HG03175 (cell line): ENCODE data around the gene PROZ.

Experiments
- ATAC-seq: cut with Tn5 transposase; IDR thresholded peaks from one replicate; pipeline ENCODE4 v1.9.1; 2021; ENCODE audit warnings: mild to moderate bottlenecking, moderate library complexity; ENCODE audit not compliant: unreplicated experiment

Gene PROZ

DNA sequence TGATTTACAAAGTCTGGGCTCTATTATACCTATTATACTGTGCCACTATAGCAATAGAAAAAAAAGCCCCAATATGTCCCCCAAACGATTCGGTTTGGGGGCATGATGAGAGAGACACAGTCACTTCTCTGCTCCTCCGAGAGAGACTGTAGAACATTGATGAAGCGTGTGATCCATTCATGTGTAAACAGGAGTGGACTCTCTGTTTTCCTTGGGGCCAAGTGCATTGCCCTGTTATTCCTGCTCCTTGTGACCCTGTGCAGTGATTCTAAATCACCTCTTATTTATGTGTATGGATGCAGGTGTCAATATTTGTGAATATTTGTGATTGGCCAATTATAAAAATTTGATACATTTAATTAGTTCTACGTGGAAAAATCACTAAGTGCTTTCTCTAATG lies 18.9 kb upstream of the PROZ start:
- ATAC-seq, result no peak

DNA sequence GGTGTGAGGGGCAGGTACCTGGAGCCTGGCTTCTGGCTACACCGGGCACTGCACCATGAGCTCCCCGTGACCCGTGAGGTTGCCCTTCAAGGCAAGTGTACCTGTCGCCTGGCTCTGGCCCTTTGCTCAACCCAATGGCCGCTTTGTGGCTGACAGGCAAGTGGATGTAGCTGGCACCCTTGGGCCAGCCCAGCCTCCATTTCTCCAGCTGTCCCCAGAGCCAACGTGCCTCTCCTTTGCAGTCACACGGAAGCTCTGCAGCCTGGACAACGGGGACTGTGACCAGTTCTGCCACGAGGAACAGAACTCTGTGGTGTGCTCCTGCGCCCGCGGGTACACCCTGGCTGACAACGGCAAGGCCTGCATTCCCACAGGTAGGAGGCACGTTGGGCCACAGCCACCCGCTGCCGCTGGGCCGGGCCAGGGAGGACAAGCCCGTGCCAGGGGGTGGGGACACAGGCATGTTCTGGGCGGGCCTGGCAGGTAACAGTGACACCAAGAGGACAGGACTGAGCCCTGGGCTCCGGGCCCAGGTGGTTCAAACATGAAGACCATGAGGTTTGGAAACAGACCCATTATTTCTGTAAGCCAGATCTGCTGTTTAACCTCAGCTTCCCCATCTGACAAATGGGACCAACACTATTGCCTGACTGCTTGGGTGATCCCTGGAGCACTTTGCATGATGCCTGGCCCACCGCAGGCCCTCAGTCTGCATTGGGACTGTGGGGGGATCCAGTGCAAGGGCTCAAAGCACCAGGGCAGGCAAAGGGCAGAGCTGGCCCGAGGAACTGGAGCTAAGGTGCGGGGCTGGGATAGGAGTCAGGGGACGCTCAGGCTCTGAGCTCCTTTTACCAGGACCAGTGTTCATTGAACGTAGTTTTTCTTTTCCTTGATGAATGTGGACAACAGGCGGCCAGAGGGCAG lies 17.5 kb upstream of the PROZ start:
- ATAC-seq, result no peak

DNA sequence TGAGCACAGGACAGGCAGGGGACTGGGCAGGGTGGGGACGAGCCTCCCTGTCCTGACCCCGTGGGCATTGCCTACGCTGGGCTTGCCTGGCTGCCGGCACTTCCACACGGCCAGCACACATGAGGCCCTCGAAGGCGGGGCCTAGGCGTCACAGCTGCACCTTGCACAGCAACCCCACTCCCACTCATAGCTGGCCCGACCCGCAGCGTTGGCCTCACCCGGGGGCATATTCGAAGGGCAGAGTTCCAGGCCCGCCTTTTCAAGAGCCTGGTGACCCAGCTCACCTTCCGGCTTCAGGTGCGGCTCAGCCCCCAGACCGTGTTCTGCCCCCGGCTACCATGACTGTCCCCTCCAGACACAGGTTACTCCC lies 16.9 kb upstream of the PROZ start:
- no peak for ATAC-seq

DNA sequence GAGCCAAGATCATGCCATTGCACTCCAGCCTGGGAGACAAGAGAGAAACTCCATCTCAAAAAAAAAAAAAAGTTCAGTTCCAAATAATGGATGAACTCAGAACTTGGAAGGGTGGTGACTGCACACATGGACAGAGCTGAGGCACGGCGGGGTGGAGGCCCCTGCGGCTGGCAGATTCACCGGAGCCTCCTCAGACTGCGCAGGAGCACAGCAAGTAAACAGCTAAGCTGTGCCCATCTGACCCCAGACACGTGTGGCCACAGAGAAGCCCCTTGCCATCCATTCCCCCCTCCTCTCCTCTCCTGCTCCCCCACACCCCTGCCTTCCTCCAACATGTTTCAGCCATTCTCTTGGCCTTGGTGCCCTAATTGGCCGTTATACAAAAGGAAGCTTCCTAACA lies 15.6 kb upstream of the PROZ start:
- no peak for ATAC-seq

DNA sequence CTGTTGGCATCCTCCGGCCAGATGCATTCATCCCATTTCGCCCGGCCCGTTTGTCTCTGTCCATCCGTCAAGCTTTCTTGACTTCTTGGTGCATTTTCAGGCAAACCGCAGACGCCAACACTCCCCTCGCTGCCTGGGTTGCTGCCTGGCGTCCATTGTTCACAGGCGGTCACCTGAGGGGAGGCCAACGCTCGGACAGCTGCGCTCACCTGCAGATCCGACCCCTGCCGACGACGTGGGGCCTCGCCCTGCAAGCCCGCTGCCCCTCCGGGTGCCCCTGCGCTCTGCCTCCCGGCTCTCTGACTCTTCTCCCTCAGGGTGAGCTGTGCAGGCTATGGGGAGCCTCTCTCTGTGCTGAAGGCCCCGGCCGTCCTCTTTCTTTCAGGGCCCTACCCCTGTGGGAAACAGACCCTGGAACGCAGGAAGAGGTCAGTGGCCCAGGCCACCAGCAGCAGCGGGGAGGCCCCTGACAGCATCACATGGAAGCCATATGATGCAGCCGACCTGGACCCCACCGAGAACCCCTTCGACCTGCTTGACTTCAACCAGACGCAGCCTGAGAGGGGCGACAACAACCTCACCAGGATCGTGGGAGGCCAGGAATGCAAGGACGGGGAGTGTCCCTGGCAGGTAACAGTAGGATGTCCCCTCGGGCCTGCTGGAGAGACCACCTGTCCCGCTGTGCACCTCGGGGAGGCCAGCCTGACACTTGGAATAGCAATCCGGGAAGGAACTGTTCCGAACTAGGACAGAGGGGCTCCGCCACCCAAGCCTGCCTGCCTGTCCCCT lies 14.8 kb upstream of the PROZ start:
- no peak for ATAC-seq

DNA sequence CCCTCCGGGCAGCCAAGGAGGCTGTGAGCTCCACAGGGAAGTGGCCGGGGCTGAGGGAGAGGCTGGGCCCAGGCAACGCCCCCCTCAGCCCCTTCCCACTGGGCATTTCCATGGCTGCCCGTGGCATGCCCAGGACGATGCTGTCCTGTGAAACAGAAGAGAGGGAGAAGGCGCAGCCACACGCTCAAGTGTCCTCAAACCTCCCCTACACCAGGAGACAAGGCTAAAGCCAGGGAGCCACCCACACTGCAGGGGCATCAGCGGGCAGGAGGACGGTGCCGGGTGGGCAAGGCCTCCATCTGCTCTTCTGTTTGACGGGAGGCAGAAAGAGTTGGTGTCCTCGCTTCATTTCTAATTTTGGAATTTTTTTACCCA lies 14.2 kb upstream of the PROZ start:
- ATAC-seq, result no peak

DNA sequence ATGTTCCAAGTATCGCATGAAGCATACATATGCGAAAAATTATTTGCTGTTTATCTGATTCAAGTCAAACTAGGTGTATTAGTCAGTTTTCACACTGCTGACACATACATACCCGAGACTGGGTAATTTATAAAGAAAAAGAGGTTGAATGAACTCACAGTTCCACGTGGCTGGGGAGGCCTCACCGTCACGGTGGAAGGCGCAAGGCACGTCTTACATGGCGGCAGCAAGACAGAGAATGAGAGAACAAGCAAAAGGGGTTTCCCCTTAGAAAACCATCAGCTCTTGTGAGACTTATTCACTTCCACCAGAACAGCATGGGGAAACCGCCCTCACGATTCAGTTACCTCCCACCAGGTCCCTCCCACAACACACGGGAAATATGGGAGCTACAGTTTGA lies 13.0 kb upstream of the PROZ start:
- no peak for ATAC-seq

DNA sequence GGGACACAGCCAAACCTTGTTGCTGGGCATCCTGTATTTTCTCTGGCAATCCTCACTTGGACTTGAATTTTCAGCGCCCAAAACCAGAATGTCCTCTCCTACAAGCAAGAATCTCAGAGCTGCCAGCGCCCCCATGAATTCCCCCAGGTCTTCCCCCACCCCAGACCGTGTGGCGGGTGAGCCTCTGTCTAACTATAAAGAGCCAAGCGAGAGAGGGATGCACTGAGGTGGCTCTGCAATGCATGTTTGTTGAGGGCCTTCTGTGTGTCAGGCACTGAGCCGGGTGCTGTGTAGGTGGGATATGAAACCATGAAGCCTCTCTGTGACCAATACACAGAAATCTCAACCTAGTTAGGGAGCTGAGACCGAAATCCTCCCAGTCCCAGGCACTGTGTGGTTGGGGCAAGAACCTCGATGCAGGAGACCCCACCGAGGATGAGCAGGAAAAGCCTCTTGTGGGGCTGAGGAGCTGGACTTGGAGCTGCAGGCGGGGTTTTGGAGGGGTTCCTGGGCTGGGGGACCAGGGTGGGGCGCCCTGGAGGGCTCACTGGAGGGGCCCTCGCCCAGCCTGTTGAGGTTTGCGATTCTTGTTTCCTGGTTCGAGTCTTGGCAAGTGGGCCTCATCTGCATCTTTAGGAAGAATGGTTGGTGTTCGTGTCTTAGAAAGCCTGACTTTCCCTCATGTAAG lies 12.4 kb upstream of the PROZ start:
- no peak for ATAC-seq

DNA sequence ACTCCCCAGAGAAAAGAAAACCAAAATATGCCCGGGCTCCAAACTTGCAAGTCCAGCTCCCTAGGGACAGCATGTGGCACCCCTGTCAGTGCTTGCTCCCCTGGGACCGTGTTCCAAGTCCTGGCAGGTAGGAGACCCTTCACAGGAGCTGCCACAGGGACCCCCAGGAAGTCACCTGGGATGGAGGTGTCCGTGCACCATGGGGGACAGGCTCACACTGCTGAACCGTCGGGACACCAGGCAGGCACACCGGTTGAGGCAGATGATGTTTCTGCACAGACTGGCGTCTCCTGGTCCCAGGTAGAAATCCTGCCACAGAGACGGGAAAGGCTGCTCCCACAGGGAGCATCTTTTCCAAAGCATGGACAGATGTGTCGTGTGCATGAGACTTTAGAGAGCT lies 11.7 kb upstream of the PROZ start:
- no peak for ATAC-seq

DNA sequence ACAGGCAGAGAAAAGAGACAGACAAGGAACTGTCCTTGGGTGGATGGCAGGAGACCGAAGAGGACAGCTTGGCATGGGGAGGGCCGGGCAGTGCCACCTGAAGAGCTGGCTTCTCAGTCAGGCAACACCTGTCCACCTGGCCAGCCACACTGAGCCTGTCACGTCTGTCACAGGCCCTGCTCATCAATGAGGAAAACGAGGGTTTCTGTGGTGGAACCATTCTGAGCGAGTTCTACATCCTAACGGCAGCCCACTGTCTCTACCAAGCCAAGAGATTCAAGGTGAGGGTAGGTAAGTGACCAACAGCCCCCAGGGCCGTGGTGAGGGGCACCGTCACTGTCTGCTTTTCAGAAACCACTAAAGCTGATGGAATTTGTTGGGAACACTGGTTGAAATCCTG lies 11.2 kb upstream of the PROZ start:
- ATAC-seq, result no peak

DNA sequence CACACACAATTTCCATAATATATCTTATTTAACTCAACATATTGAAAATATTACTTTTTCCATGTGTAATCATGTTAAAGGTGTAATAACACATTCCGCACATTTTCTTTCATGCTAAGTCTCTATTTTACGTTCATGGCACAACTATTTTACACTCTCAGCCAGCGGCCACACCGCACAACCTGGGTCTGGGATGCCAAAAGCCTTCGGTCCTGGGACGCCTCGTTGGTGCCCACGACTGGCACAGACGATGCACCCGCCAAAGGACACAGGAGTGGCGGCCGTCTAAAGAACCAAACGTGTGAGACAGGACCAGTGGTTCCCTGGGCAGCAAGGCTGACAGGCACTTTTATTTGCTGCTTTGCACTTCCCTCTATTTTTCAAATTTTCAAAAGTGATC lies 10.0 kb upstream of the PROZ start:
- no peak for ATAC-seq

DNA sequence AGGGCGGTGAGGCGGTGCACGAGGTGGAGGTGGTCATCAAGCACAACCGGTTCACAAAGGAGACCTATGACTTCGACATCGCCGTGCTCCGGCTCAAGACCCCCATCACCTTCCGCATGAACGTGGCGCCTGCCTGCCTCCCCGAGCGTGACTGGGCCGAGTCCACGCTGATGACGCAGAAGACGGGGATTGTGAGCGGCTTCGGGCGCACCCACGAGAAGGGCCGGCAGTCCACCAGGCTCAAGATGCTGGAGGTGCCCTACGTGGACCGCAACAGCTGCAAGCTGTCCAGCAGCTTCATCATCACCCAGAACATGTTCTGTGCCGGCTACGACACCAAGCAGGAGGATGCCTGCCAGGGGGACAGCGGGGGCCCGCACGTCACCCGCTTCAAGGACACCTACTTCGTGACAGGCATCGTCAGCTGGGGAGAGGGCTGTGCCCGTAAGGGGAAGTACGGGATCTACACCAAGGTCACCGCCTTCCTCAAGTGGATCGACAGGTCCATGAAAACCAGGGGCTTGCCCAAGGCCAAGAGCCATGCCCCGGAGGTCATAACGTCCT lies 9.4 kb upstream of the PROZ start:
- ATAC-seq, result no peak

DNA sequence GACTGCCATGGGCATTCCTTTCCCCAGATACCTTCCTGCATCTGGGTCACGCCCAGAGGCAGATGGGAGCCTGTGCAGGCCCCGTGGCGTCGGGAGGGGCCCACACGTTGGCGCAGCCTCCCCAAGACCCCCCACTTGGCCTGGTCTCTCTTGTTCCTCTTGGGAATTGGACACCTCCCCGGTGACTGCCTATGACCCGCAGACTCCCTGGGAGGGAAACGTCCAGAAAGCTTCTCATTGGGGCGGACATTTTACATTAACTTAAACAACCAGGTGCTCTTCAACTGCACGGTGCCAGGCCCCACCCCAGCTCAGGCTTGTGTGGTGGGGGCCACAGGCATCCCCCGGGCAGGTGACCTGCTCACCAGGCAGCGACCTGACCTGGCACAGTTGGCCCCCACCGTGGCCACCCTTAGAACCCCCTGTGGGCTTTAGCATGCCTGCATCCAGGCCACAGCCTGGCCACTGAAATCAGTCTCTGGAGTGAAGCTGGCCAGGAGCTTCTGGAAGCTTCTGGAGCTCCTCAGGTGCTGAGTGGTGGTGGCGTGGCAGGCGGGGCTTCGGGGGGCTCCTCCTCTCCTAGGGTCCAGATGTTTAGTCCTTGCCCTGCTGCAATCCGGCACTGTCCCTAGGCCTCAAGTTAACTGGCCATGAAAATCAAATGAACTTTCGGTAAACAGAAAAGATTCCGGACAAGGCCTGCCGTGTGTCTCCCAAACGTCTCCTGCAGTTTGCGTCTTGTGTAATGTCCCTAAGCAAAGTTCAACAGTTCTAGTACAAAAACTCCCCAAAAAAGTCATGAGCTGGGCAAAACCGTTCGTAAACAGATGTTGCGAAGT lies 8.5 kb upstream of the PROZ start:
- ATAC-seq, result no peak

DNA sequence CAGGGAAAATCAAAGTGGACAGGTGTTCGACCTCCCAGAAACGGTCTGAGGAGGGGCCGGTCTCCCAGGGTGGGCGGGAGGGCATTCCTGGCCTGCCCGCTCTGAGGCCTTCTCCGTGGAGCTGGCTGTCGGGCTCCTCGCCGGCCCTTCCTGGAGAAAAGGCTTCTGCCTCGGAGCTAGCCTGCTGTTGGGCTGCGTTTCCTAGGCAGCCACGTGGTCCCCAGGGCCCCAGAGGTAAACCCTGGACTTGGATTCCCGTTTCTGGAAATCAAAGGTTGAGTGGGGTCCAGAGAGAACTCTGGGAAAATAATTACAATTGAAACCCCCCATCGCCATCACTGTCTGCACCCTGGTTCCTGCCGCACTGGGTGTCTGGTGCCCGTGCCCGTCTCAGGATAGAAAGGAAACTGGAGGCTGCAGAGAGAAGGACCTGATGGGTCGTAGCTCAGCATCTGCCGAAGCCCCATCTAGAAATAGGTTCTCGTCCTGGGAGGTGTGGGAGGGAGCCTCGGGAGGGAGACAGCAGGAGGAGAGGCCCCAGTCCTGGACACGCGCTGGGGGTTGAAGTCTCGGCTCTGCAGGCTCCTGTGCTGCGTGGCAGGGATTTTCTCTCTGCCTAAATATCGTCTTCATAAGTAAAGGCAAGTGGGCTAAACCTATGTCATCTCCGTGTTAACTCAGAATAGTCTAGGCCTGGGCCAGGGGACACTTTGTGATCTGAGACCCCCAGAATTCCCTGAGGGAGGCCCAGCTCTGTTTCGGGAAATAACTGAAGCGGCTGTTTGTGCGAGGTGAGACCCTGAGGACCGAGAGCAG lies 7.7 kb upstream of the PROZ start:
- no peak for ATAC-seq

DNA sequence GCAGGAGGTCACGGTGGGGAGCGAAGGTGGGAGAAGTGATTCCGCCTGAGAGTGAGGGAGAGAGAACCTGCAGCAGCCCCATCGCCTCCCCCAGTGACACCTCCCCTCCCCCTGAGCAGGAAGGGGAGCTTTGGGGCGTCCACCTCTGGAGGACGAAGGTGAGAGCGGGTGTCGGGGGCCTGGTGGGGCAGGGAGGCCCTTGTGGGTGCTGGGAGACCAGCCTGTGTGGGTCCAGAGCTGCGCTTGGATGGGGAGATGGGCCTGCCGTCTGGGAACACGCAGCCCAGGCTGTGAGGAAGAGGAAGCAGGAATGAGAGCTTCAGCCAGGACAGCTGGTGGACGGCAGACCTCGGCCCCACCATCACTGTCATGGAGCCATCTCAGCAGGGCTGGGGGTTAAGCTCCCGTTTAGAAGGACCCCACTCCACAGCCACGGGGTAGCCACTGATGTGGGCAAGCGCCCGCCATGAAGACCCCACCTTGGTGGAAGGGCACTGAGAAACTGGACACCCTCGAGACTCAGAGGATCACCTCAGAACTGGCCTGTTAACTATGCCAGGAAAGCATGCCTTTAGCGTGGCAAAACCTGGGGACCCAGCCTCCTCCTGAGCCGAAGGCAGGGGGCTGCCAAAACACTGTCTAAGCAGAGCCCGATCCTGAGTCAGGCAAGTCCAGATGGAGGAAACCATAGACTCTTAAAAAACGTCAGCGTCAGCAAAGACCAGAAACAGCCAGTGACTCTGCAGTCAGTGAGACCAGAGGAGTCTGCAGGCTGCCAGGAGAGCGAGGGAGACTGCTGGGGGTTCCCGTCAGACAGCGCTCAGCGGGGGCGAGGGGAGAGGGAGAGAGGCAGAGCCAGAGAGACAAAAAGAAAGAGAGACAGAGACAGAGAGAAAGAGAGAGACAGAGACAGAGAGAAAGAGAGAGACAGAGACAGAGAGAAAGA lies 6.4 kb upstream of the PROZ start:
- ATAC-seq, result no peak

DNA sequence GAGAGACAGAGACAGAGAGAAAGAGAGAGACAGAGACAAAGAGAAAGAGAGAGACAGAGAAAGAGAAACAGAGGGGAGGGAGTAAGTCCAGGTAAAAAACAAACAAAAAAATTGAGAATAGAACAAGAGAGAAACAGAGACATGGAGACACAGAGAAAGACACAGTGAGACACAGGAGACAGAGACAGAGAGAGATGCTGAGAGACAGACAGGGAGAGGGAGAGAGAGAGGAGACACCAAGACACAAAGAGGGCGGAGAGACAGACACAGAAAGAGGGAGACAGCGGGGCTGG lies 5.8 kb upstream of the PROZ start:
- no peak for ATAC-seq

DNA sequence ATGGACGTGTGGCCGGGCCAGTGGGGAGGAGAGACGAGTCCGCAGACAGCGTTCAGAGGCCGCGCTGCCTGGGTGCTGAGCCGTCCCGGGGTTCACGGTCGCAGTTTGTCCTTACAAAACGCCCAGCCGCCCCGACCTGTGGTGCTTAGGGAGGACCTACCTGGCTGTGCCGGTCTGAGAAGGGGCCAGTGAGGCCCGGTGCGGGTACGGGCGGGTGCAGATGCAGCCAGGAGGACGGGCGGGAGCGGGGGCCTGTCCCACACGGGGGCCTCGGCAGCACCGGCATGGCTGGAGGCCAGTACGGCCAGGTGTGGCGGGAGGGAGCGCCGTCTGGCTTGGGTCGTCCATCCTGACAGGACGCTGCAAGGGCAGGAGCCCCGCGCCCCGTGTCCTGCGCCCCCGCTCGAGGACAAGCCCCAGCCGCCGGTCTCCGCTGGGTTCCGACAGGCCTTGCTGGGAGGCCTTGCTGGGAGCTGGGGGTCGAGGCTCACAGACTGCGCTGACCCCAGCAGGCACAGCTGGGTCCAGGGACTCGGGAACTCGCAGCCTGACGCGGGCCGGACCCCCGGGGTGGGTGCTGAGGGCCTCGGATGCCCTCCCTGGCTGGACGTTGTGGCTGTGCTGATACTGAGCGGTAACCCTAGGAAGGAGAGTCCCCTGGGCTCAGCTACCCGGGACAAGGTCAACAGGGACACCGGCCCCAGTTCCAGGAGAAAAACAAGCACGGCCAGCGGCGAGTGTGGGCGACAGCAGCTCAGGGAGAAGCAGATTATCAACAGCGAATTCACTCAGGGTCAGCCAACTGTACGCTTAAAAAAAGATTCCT lies 5.3 kb upstream of the PROZ start:
- peak; percentile 39 for ATAC-seq
